GM18870 (cell line): Measurements from ENCODE around the gene TMEM229B.
"Not testable (repeated sequence)": the region's sequence is repeated elsewhere in the genome, so short reads cannot be mapped to it uniquely, and the experiment has no call there.

Experiments used
- ATAC-seq: cut with Tn5 transposase; IDR thresholded peaks from one replicate; pipeline ENCODE4 v1.9.1; 2021; ENCODE audit warnings: moderate library complexity; ENCODE audit not compliant: unreplicated experiment

Gene TMEM229B

DNA sequence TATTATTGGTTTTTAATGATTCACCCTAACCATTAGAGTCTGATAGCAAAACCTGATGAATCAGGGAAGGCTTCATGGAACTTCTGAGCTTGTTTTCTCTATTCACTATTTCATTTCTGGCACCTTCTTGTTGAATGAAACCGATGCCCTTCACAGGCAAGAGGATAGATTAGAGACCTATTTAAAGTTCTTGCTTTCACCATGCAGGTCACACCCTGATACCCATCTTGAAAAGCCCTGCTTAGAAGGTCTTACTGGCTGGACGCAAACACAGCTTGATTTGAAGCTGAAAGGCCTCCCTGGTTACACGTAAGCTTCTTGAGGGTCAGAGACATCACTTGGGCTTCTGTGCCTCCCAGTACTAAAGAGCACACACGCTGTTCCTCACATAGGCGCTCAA, 29.2 kb downstream of the TMEM229B start:
- no peak for ATAC-seq

DNA sequence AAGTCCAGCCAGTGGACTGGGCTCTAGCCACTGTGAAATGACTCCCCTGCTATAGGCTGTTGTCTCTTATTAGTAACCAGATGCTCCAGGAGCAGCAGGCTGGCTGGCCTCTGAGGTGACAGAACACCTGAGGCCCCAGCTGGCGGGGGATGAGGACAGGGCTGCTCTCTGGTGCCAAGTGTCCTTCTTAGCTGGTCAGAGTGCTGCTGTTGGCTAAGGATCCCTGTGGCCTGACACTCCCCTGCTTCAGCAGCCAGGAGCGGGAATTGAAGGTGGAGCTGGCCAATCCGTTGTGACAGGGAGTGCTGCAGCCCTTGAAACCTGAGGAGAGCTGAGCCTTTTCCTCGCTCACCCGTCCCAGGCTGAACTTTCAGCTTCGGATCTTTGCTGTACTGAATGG, 30.7 kb downstream of the TMEM229B start:
- no peak for ATAC-seq

DNA sequence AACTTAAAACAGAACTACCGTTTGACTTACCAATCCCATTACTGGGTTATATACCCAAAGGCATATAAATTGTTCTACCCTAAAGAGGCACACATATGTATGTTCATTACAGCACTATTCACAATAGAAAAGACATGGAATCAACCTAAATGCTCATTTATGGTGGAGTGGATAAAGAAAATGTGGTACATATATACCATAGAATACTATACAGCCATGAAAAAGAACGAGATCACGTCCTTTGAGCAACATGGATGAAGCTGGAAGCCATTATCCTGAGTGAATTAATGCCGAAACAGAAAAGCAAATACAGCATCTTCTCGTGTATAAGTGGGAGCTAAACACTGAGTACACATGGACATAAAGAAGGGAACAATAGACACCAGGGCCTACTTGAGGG, 31.8 kb downstream of the TMEM229B start:
- ATAC-seq: no peak

DNA sequence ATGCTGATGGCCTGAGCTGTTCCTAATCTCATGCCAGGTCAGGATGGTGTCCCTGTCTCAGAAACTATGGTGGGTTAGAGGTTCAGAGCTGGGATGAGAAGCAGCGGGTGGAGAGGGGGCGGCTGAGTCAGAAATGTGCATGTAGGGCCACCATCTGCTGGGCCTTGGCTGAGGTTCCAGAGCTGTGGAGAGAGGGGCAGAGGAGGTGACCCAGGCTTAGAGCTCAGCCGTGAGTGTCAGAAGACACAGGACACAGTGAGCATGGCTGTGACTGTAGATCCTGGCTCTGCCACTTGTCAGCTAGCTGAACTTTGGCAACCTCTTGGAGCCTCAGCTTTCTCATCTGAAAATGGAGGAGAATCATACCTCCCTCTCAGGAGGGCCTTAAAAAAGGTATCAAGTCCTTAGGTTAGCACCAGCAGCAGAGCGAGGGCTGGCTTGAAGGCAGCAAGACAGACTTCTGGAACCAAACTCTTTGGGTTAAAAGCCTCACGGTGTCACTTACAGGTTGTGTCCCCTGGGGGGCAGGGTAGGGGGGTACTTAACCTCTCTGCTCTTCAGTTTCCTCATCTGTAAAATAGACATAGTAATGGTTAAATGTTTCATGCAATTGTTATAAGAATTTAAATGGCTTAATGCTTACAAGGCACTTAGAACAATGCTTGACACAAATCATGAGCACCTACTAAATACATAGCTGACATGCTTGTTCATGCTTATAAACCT, 34.8 kb downstream of the TMEM229B start:
- ATAC-seq: no peak

DNA sequence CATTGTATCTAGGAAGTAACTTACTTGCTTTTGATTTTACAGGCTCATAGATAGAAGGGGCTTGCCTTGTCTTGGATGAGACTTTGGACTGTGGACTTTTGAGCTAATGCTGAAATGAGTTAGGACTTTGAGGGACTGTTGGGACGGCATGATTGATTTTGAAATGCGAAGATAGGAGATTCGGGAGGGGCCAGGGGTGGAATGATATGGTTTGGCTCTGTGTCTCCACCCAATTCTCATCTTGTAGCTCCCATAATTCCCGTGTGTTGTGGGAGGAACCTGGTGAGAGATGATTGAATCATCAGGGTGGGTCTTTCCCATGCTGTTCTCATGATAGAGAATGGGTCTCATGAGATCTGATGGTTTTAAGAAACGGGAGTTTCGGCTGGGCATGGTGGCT, 36.9 kb downstream of the TMEM229B start:
- not testable (repeated sequence) for ATAC-seq

DNA sequence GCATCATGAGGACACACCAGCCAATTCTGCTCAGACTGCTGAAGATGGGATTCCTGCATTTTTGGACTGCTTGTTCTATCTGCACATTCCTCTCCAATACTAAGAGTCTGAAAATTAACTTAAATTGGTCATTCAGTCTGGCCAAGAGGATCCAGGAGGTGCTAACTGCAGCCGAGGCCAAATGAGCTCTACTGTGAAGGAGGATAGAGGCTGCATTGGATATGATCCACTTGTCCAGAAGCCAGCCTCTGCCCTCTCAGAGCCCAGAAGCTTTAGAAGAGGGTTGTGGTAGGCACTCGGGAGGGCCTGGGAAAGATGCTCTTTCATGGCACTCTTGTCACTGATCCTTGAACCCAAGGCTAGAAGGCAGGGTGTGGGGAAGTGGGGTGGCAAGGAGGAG, 39.4 kb downstream of the TMEM229B start:
- ATAC-seq: no peak

DNA sequence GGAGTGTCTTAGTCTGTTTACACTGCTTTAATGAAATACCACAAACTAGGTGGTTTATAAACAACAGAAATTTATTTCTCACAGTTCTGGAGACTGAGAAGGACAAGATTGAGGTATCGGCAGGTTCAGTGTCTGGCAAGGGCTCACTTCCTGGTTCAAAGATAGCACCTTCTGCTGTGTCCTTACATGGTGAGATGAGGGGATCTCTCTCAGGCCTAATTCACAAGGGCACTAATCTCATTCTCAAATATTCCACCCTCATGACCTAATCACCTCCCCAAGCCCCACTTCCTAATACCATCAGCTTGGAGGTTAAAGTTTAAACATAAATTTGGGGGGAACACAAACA, 41.5 kb downstream of the TMEM229B start:
- ATAC-seq: no peak

DNA sequence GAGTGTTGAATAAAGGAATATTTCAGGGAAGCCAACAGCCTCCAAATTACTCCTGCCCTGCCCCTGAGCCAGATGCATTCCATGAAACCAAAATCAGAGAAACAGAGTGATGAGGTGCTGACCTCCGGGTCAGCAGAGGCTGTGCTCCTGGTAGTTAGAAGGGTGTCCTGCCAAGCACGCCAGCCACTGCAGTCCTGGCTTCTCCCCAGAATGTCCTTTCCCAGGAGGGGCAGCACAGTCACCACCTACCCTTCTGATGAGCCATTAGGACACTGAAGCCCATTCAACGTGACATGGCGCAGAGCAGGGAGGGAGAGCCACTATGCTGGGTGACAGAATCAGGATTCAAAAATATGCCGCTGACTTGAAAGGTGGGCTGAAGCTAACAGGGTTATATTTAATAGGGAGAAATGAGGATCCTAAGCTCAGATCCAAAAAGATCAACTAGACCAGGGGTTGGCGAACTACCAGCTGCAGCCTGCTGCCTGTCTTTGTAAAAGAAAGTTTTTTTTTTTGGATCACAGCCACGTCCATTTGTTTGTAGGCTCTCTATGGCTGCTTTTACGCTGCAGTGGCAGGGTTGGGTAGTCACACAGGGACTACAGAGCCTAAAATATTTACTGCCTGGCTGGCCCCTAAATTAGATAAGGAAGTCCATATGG, 42.0 kb downstream of the TMEM229B start:
- ATAC-seq: no peak

DNA sequence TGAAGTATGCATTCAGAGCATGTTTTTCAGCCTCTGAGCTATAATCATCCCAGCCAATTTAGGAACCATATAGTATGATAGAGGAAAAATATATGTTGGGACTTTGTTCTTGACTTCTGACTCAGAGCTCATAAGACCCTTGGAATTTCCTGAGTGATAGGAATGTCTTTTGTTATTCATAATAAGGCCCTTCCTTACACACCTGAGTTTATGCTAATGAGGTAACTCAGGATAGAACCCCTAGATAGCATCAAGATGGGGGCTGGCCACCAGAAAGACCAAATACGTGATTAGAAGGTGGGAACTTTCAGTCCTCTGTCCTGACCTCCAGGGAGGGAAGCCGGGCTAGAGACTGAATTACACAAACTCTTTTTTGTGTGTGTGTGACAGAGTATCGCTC, 44.1 kb downstream of the TMEM229B start:
- no peak for ATAC-seq

DNA sequence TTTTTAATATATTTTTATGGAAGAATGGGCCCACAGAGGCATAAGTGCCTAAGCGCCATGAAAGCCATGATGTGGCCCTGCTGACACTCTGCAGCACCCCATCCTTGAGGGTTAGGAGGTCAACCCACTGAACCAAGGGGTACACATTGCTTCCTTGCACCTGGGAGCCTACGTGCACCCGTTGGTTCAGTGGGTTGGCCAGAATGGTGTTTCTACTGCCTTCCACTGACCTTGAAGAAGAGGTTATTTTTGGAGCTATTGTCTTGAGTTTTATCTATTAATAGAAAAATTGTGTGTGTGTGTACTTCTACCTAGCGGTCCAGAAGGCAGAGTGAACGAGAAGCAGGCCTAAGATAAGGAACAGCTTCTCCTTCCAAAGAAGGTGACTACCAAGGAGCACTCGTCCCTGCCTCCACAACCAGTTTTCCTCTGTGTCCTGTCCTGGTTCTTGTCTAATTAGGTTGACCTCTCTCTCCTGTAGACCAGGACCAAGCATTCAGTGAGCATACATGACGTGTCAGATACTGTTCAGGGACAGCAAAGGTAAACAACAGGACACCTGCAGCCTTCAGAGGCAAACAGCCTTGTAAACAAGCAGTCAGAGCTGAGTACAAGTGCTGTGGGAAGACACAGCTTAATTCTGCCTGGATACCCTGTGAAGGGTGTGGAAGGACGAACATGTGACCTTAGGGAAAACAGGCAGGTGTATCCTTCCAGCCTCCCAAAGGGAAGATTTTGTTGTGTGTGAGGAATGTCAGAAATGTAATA, 46.2 kb downstream of the TMEM229B start:
- no peak for ATAC-seq

DNA sequence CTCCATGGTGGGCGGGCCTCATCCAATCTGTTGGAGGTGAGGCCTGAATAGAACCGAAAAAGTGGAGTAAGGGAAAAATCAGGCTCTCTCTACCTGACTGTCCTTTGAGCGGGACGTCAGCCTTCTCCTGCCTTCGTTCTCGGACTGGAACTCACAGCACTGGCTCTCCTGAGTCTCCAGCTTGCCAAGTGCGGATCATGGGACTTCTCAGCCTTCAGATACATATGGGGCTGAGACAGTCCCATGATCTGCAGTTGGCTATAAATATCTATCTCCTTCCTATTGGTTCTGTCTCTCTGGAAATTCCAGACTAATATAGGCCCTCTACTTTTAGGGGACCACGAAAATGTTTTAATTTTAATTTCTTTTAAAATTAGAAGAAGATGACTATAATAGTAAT, 46.8 kb downstream of the TMEM229B start:
- no peak for ATAC-seq

DNA sequence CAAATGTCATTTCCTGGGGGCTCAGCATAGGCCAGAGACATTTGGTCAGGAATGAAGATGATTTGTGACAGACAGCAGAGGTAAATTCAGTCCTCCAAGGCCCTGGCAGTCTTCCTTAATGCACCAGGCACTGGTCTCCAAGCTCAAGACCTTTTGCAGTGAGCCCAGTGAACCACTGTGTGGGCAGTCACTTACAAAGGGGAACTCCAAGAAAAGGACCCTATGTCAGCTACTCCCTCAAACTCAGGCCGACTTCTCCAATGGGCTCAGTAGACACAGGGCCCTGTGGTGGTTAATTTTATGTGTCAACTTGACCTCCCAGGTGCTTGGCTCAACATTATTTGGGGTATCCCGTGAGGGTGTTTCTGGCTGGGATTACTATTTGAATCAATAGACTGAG, 47.3 kb downstream of the TMEM229B start:
- no peak for ATAC-seq

DNA sequence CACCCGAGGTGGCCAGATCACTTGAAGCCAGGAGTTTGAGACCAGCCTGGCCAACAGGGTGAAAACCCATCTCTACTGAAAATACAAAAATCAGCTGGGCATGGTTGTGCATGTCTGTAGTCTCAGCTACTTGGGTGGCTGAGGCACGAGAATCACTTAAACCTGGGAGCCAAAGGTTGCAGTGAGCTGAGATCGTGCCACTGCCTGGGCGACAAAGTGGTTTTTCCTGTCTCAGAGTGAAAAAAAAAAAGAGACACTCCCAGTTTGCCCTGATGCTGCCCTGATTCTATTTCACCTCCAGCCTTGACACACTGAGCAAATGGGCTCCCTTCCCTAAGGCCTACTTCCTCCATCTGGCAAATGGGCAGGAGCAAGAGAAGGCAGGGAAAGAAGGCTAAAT, 48.0 kb downstream of the TMEM229B start:
- no peak for ATAC-seq

DNA sequence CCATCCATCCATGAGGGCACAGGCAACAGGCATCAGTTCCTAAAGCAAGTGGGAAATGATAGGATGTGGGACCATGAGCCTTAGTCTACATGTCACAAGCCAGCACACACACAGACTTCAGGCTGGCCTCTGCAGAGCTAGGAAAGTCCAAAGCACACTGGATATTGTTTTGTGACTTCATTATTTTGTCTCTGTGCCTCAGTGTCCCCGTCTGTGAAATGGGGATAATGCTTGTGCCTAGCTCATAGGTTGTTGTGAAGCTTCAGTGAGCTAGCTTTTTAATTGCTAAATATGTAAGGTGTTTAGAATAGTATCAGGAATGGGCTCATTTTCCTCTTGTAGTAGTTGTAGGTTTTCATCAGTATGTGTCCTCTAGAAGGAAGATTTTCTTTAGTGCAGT, 49.6 kb downstream of the TMEM229B start:
- no peak for ATAC-seq

DNA sequence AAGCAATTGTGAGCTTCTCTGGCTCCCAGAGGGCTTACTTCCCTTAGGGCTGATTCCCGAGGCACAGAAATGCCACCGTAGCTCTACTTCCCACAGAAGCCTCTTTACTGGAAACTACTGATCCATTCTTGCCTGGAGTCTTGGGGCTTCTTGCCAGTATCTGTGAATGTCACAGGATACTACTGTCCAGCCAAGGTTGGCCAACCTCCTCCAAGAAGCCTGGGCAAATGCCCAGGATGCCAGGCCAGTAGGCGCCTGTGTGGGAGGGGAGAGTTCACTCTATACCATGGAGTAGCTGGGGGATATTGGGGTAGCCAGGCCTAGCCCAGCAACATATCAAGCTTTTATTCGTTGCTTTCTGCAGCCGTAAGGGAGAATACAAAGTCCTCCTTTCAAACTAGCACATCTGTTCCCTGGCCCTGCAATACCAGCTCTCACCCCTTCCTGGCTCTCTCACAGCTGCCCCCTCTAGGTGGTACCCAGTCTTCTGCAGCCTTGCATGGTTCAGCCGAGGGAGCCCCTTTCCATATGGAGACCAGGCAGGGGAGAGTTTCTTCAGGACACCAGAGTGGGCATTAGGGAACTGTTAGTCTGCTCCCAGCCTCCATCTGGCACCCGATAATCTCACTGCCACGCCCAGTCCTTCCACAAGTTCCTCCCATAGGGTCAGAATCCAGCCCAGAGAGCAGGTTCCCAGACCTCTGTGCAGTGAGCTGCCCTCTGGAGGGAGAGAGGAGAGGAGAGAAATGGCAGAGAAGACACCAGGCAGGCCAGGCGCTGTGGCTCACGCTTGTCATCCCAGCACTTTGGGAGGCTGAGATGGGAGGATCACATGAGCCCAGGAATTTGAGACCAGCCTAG, 52.3 kb downstream of the TMEM229B start:
- ATAC-seq: no peak

DNA sequence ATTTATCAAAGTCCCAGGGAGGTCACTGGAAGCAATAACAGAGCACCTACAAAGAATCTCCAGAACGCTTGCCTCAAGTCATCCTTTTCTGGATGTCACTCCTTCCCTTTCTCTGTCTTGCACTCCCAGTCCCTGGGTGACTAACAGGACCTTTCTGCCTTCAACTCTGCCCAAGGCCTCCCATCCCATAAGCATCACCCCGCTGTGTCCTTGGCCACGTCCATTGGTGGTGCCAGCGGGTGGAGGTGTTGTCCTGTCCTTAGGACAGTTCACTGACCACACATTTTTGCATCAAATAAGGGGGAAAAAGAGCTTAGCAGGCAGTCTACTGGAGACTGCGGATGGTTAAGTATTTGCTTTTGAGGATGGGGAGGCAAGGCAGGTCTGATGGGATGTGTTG, 52.9 kb downstream of the TMEM229B start:
- no peak for ATAC-seq

DNA sequence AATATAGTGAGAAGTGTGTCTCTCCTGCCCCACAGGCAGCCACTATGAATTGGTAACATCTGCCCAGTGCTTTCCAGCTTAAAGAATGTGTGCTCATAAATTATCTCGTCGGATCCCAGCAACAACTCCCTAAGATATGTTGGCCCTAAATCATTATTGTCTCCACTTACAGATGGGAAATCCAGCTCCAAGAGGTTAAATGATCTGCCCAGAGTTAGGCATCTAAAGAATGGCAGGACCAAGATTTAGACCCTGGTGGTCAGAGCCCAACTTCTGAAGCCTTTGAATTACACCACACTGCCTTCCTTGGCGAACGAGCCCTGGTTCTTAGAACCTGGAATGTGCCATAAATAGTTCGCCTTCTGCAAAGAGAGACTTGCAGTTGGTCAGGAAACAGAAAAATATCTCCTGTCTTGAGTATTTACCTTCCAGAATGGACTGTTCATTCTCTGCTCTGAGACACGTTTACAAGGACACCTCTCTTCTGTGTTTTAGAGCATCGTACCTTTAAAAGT, 56.4 kb downstream of the TMEM229B start:
- ATAC-seq: no peak

DNA sequence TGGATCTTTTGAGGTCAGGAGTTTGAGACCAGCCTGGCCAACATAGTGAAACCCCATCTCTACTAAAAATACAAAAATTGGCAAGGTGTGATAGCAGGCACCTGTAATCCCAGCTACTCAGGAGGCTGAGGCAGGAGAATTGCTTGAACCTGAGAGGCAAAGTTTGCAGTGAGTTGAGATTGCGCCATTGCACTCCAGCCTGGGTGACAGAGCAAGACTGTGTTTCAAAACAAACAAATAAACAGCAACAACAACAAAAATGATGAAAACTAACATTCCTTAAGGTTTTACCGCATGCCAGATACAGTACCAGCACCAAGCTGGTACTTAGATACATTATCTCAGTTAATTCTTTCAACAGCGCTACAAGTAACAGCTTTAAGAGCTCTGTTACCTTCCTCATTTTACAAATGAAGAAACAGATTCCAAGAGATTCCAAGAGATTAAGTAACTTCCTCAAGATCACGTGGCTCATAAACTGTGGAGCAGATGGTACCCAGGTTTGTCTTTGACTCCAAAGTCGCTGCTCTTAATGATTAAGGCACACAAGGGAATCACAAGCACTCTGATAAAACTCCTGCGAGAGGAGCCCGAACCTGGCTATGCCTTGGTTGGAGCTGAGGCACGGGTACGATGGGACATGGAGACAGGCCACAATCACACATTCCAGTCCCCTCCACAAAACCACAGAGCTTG, 58.9 kb downstream of the TMEM229B start:
- no peak for ATAC-seq

DNA sequence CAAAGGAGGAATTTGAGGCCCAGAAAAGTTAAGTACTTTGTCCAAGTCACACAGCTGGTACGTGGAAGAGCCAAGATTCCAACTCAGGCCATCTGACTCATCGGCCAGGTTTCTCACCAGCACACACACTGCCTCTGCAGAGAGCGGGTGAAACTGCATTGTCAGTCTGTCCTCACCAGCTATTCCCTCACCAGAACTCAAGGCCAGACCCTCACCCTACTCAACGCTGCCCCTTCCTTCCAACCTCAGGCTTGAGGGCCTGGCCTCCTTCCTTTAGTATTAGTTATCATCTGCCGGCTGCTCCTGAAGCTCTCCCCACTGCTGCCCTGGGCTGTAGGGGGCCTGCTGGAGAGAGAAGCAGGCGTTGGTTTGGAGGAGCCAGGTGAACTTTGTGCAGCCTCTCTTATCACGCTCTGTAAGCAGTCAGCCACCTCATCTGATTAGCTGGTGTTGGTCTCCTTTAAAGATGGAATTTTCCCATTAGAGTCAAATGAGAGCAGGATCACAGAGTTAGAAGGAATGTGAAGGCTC, 60.0 kb downstream of the TMEM229B start:
- no peak for ATAC-seq

DNA sequence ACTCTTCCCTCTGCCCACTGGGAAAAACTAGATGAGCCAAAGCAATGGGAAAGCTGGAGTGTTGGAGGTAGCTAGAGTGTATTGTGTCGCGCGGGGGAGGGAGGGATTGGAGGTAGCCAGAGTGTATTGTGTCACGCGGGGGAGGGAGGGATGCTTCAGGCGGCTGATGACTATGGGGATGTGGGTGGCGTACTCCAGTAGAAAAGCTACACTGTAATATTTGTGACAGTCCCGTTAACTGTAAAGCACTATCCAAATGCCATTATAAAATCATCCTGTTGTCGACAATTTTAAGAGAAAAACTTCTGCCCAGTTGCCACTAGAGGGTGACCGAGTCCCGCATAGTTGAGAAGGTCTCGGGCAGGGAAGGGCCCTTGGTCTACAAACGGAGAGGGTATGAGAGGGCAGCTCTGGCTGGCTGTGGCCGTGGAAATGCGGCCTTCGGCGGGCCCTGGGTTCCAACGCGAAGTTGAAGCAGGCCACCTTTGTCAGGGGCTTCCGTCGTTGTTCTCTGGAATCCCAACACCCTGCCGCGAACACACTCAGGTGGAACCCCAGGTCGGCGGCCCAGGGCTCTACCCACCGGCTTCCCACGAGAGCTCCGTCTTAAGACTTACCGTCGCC, 61.4 kb downstream of the TMEM229B start:
- ATAC-seq: no peak
